HCT116 (cell line): ENCODE data around the gene ACTL6B. TPM values are rescaled to one million over a fixed set of nuclear protein-coding genes. Genes with fewer than 3 reads are reported as not detected.

Experiments used
- ATAC-seq: fragments of 200-7000 bp; cut with Tn5 transposase; 2 replicates; pipeline ENCODE4 v1.9.1; 2020; ENCODE audit warnings: mild to moderate bottlenecking, moderate library complexity
- BruUV-seq: library from RNA; stranded (reverse); fragments of 400-500 nt; replicated peaks from 2 replicates; lab custom pipeline; 2021; lab: Mats Ljungman, UMichigan
- CTCF ChIA-PET: fragments of 300-600 bp; sonication (Branson Sonifier 250); formaldehyde crosslinking; loops from one replicate; lab custom pipeline; 2021; ENCODE audit warnings: antibody characterized with exemption; lab: Charles Lee
- POLR2A ChIA-PET: fragments of 300-600, 350-600 bp; sonication (Branson Sonifier 250); formaldehyde crosslinking; loops from one replicate; lab custom pipeline; 2021; ENCODE audit warnings: antibody characterized with exemption; lab: Charles Lee
- RAD21 ChIA-PET, 2 experiments: fragments of 300-600 bp; sonication (Branson Sonifier 250); formaldehyde crosslinking; loops; one replicate each; lab custom pipeline; 2023; ENCODE audit warnings: low total read pairs in 2 of 2; ENCODE audit not compliant: uncharacterized antibody in 2 of 2, unreplicated experiment in 2 of 2, low non-redundant PET in 1 of 2; lab: Charles Lee
- DNase-seq: peaks from one replicate; pipeline ENCODE4 v3.0.0-alpha.2; 2010; ENCODE audit warnings: low read depth, low spot score
- H2AFZ ChIP-seq: fragments of 200-600 bp; shearing (Covaris generic), sonication (generic); 2 replicates; pipeline ENCODE4 v1.6.1; 2017; ENCODE audit warnings: low read depth, mixed run types, mixed read lengths, antibody characterized with exemption, low read length; ENCODE audit not compliant: poor library complexity, severe bottlenecking
- H3K27ac ChIP-seq: 2 replicates; pipeline ENCODE4 v1.5.1; 2012; ENCODE audit warnings: low read depth, low read length
- H3K27me3 ChIP-seq: fragments of 200-600 bp; sonication (generic); 2 replicates; pipeline ENCODE4 v1.6.1; 2016; ENCODE audit warnings: mixed run types, low read length, mixed read lengths; ENCODE audit not compliant: insufficient read depth
- H3K36me3 ChIP-seq, 2 experiments: fragments of 200-500 bp in 1 of 2; fragments of 200-600 bp in 1 of 2; sonication (Bioruptor generic) in 1 of 2; sonication (generic) in 1 of 2; 2 replicates each; pipeline versions ENCODE4 v1.5.1 to v1.6.1; 2014 to 2016; ENCODE audit warnings: low read length in 2 of 2, inconsistent platforms in 1 of 2, mixed read lengths in 1 of 2, mixed run types in 1 of 2; ENCODE audit not compliant: insufficient read depth in 2 of 2, control insufficient read depth in 1 of 2
- H3K4me1 ChIP-seq, 2 experiments: fragments of 200-600 bp in 1 of 2; sonication (generic) in 1 of 2; 2 replicates each; pipeline versions ENCODE4 v1.5.1 to v1.6.1; 2012 to 2017; ENCODE audit warnings: low read length in 2 of 2, inconsistent platforms in 1 of 2, mild to moderate bottlenecking in 1 of 2, mixed read lengths in 1 of 2, mixed run types in 1 of 2, moderate library complexity in 1 of 2; ENCODE audit not compliant: insufficient read depth in 2 of 2, control insufficient read depth in 1 of 2
- H3K4me2 ChIP-seq: fragments of 200-600 bp; sonication (generic); 2 replicates; pipeline ENCODE4 v1.6.1; 2017; ENCODE audit warnings: mixed run types, low read length, mixed read lengths
- H3K4me3 ChIP-seq, 2 experiments: fragments of 200-600 bp in 1 of 2; sonication (generic) in 1 of 2; replicated peaks in 1 of 2; 2 replicates each; pipeline ENCODE4 v1.5.1; 2011 to 2016; ENCODE audit warnings: low read length in 2 of 2, control low read depth in 1 of 2, low read depth in 1 of 2, mild to moderate bottlenecking in 1 of 2, mixed read lengths in 1 of 2, mixed run types in 1 of 2
- H3K79me2 ChIP-seq: fragments of 200-600 bp; sonication (generic); 2 replicates; pipeline ENCODE4 v1.6.1; 2017; ENCODE audit warnings: mild to moderate bottlenecking, mixed run types, low read length, moderate library complexity, mixed read lengths; ENCODE audit not compliant: insufficient read depth
- H3K9ac ChIP-seq: fragments of 200-600 bp; sonication (generic); 2 replicates; pipeline ENCODE4 v1.6.1; 2016; ENCODE audit warnings: low read length, mixed read lengths
- H3K9me2 ChIP-seq: fragments of 200-600 bp; sonication (generic), shearing (Covaris generic); 2 replicates; pipeline ENCODE4 v1.6.1; 2017; ENCODE audit warnings: mixed run types, mild to moderate bottlenecking, moderate library complexity; ENCODE audit not compliant: insufficient read depth
- H3K9me3 ChIP-seq, 2 experiments: fragments of 200-500 bp in 1 of 2; fragments of 200-600 bp in 1 of 2; sonication (Bioruptor generic) in 1 of 2; sonication (generic) in 1 of 2; 2 replicates each; pipeline ENCODE4 v1.6.1; 2014 to 2017; ENCODE audit warnings: low read length in 2 of 2, mixed read lengths in 2 of 2, inconsistent platforms in 1 of 2, low read depth in 1 of 2, mild to moderate bottlenecking in 1 of 2, mixed run types in 1 of 2, moderate library complexity in 1 of 2; ENCODE audit not compliant: control insufficient read depth in 1 of 2, insufficient read depth in 1 of 2
- H4K20me1 ChIP-seq: fragments of 200-600 bp; sonication (generic), shearing (Covaris generic); 2 replicates; pipeline ENCODE4 v1.6.1; 2017; ENCODE audit warnings: mixed run types, mild to moderate bottlenecking, moderate library complexity; ENCODE audit not compliant: insufficient read depth
- CEBPB ChIP-seq: IDR thresholded peaks from 2 replicates; pipeline ENCODE4 v1.6.1; 2012; ENCODE audit warnings: low read depth
- EGR1 ChIP-seq: IDR thresholded peaks from 2 replicates; pipeline ENCODE4 v1.6.1; 2012; ENCODE audit warnings: low read depth
- ELF1 ChIP-seq: IDR thresholded peaks from 2 replicates; pipeline ENCODE4 v1.6.1; 2012; ENCODE audit warnings: low read depth, borderline replicate concordance
- EZH2 ChIP-seq: fragments of 200-600 bp; sonication (generic); IDR thresholded peaks from 2 replicates; pipeline ENCODE4 v1.6.1; 2017; ENCODE audit warnings: antibody characterized with exemption, mixed run types
- EZH2phosphoT487 ChIP-seq: fragments of 200-600 bp; IDR thresholded peaks from 2 replicates; pipeline ENCODE4 v1.6.1; 2018; ENCODE audit warnings: antibody characterized with exemption, borderline replicate concordance
- SIN3A ChIP-seq: IDR thresholded peaks from 2 replicates; pipeline ENCODE4 v1.6.1; 2012; ENCODE audit warnings: low read depth
- SP1 ChIP-seq: IDR thresholded peaks from 2 replicates; pipeline ENCODE4 v1.6.1; 2012; ENCODE audit warnings: low read depth
- ZBTB33 ChIP-seq: IDR thresholded peaks from 2 replicates; pipeline ENCODE4 v1.6.1; 2011; ENCODE audit warnings: mild to moderate bottlenecking, low read length, moderate library complexity; ENCODE audit not compliant: insufficient replicate concordance; ENCODE audit errors: extremely low read depth
- intact Hi-C: fragments of 100-400 bp; cut with micrococcal nuclease; formaldehyde crosslinking; loops from 2 replicates; pipeline ENCODE4 v1.10.0; 2022
- total RNA-seq: library from RNA; stranded (reverse); gene quantifications from one replicate; pipeline ENCODE4 v1.2.1, GENCODE V29; 2021; ENCODE audit not compliant: unreplicated experiment
- TF ChIP-seq, protein P1 (sequence below): IDR thresholded peaks from 2 replicates; pipeline ENCODE4 v1.6.1; 2012

The ACTL6B gene
- total RNA-seq, 1 experiment from 2014 or later = not detected

- Histone ChIP-seq H3K27me3 (no peaks in the 10 kb centered on the region), H3K4me1 (peaks cover 4 to 13% of the 10 kb centered on the region in 2 experiments), H3K36me3 (no peaks in the 10 kb centered on the region), H4K20me1 (no peaks in the 10 kb centered on the region), H2AFZ (no peak within 1 kb of the TSS), H3K79me2 (no peaks in the 10 kb centered on the region), H3K9ac (no peak within 1 kb of the TSS), H3K27ac (no peak within 1 kb of the TSS; the same call in 1 of the 2 replicates), H3K9me3 (no peaks in the 10 kb centered on the region), H3K4me3 (no peak within 1 kb of the TSS), H3K9me2 (no peaks in the 10 kb centered on the region), H3K4me2 (peak within 1 kb of the TSS; percentile 23; the same call in 1 of the 2 replicates)
- ATAC-seq (no peak), DNase-seq (no peak)
- no peak for TF ChIP-seq EZH2phosphoT487
- no peak for TF ChIP-seq SP1
- TF ChIP-seq EZH2 = no peak
- no peak for TF ChIP-seq SIN3A
- TF ChIP-seq CEBPB = no peak
- TF ChIP-seq, protein P1, sequence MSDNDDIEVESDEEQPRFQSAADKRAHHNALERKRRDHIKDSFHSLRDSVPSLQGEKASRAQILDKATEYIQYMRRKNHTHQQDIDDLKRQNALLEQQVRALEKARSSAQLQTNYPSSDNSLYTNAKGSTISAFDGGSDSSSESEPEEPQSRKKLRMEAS = no peak
- TF ChIP-seq ZBTB33 = no peak
- no peak for TF ChIP-seq ELF1
- TF ChIP-seq EGR1 = no peak
- intact Hi-C loops = no loop called here
- ChIA-PET RAD21 (interaction anchor here in 1 of 2 experiments (0.7 kb wide), 1 partner anchor 145 kb away, joined by 3 read pairs; no protein-coding TSS in a partner anchor), POLR2A (no interaction called here), CTCF (interaction anchor here (1.1 kb wide), 1 partner anchor 9 kb away, joined by 3 read pairs; no protein-coding TSS in a partner anchor)
- no TSS peak for BruUV-seq
Measured at GRCh38 chr7:100641463-100641859, 14.8 kb downstream of the ACTL6B start, which contains the start of gene TFR2. TSS of gene TFR2 (minus strand) at chr7:100641552. CDS start at chr7:100641509, 43 bp downstream.
